IMR-90 (cell line): ENCODE data around the gene CAPN5.

Source experiments
- CEBPB ChIP-seq: IDR thresholded peaks from 2 replicates; pipeline ENCODE4 v1.6.1; 2012; ENCODE audit warnings: low read depth, low read length, improper control_type of control experiment
- MAZ ChIP-seq: IDR thresholded peaks from 2 replicates; pipeline ENCODE4 v1.6.1; 2012; ENCODE audit warnings: low read depth, mild to moderate bottlenecking, low read length, improper control_type of control experiment, moderate library complexity, borderline replicate concordance
- NFE2L2 ChIP-seq: fragments of 150-350 bp; IDR thresholded peaks from 2 replicates; pipeline ENCODE4 v1.6.1; 2016; ENCODE audit warnings: low read depth, mild to moderate bottlenecking, low read length
- POLR2A ChIP-seq: IDR thresholded peaks from 2 replicates; pipeline ENCODE4 v1.6.1; 2012; ENCODE audit warnings: mild to moderate bottlenecking, low read depth, low read length
- RFX5 ChIP-seq: IDR thresholded peaks from 2 replicates; pipeline ENCODE4 v1.8.0; 2012; ENCODE audit warnings: low read depth, mild to moderate bottlenecking, low read length, moderate library complexity
- TF ChIP-seq, protein P1 (sequence below): conservative IDR thresholded peaks from 2 replicates; pipeline ENCODE4 v1.5.1; 2012; ENCODE audit warnings: mild to moderate bottlenecking, low read depth, low read length, improper control_type of control experiment

DNA sequence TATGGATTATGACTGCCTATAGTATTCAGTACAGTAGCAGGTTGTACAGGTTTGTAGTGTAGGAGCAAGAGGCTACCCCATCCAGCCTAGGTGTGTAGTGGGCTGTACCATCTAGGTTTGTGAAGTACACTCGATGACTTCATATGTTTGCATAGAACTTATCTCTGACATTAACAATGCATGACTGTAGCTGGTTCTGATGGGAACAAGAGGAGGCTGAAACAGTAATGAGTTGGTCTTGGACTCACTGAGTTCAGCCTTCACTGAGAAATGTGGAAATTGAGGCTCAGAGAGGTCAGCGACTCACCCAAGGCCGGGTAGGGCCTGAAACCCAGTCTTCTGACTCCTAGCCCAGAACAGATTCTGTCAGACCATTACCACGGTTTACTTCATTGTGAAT, 74.3 kb downstream of the CAPN5 start:
- TF ChIP-seq, protein P1, sequence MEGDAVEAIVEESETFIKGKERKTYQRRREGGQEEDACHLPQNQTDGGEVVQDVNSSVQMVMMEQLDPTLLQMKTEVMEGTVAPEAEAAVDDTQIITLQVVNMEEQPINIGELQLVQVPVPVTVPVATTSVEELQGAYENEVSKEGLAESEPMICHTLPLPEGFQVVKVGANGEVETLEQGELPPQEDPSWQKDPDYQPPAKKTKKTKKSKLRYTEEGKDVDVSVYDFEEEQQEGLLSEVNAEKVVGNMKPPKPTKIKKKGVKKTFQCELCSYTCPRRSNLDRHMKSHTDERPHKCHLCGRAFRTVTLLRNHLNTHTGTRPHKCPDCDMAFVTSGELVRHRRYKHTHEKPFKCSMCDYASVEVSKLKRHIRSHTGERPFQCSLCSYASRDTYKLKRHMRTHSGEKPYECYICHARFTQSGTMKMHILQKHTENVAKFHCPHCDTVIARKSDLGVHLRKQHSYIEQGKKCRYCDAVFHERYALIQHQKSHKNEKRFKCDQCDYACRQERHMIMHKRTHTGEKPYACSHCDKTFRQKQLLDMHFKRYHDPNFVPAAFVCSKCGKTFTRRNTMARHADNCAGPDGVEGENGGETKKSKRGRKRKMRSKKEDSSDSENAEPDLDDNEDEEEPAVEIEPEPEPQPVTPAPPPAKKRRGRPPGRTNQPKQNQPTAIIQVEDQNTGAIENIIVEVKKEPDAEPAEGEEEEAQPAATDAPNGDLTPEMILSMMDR = no peak
- TF ChIP-seq CEBPB = peak; percentile 49; the same call in 1 of the 2 replicates
- no peak for TF ChIP-seq POLR2A
- TF ChIP-seq MAZ = no peak
- TF ChIP-seq NFE2L2 = no peak
- TF ChIP-seq RFX5 = no peak
